ENCODE data around the gene DUSP6.
"Not testable (repeated sequence)": the region's sequence is repeated elsewhere in the genome, so short reads cannot be mapped to it uniquely, and the experiment has no call there.

DUSP6 gene

DNA sequence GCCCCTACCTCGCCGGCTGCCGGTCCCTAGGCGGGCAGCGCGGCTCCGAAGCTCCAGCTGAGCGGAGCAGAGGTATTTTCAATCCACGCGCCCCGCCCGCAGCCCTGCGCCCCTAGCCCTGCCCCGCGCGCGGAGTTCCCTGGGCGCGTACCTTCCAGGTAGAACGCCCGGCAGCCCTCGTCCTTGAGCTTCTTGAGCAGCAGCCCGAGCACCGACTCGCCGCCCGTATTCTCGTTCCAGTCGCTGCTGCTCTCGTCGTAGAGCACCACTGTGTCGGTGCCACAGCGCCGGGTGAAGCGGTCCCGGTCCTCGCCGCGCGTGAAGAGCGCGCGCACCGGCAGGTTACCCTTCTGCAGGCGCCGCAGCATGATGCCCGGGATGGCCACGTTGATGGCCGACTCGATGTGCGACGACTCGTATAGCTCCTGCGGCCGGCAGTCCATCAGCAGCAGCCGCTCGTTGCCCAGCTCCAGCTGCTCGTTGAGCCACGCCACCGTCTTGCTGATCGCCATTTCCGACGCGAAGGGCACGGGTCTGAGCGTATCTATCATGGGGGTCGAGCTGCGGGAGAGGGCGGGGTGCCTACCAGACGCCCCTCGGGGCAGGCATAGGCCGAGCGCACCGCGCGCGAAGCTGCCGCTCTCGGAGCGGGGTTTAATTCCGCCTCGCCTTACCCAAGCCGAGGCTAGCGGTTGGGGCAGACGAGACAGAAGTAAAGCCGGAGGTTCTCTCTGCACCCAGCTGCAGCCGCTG is 636 bp downstream of the DUSP6 start:
- peak; percentile 9 for DNase-seq (ENCODE audit: low read depth)

DNA sequence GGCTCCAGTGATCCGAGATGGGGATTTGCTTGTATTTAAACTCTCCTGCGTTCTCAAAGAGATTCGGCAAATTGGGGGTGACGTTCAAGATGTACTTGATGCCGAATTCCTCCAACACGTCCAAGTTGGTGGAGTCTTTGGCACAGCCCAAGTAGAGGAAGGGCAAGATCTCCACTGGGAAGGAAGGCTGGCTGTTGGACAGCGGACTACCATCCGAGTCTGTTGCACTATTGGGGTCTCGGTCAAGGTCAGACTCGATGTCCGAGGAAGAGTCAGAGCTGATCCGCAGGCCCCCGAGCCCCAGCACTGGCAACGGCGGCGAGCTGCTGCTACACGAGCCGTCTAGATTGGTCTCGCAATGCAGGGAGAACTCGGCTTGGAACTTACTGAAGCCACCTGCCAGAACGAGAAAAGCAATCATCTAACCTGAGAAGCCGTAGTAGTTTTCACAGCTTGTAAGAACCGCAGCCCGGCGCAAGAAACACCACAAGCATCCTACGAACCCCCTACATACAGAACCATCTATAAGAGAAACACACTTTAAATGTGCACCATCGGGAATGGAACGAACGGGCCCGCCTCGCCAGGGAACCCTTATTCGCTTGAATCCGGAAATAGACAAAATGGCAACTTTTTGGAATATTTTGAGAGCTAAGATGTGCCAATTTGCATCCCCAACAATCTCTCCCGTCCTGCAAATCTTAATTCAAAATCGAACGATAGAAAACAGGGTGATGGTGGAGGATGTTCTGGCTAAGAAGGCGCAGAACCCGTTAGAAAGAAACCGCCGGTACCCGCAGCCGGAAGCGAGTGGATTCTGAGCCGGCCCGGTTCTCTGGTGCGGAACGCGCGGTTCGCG is 1.4 kb downstream of the DUSP6 start:
- no peak for DNase-seq (ENCODE audit: low read depth)

DNA sequence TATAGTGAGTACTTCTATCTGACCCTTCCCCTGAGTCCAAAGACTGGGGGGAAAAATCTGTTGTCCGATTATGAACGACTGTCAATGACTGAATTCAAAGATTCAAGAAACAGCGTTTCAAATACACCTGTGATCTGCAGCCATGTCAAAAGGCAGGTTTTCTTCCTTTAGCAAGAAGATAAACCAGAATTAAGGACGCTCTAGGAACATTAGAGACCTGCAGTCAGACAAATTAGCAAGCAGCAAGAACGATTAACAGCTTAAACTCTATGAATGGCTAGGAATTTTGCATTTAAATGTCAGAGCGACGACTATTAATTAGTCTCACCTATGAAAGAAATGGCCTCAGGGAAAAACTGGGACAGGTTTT is 2.1 kb downstream of the DUSP6 start:
- no peak for DNase-seq (ENCODE audit: low read depth)

DNA sequence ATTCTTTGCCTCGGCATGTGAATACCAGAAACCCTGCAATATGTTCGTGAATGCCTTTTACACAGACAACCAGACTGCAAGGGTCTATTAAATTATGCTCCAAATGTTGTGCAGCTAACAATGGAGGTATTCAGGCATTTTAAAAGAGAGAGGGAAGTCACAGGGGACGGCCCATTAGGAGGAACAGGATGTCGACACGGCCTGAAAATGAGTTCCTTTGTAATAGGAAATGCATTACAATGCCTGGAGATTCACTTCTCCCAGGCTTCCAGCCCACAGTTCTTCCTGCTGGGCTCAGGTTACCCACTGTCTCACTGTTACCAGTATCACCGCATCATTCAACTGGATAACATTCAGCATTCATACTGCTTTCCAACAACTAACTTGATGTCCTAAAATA is 2.5 kb downstream of the DUSP6 start:
- DNase-seq (ENCODE audit: low read depth), result no peak

DNA sequence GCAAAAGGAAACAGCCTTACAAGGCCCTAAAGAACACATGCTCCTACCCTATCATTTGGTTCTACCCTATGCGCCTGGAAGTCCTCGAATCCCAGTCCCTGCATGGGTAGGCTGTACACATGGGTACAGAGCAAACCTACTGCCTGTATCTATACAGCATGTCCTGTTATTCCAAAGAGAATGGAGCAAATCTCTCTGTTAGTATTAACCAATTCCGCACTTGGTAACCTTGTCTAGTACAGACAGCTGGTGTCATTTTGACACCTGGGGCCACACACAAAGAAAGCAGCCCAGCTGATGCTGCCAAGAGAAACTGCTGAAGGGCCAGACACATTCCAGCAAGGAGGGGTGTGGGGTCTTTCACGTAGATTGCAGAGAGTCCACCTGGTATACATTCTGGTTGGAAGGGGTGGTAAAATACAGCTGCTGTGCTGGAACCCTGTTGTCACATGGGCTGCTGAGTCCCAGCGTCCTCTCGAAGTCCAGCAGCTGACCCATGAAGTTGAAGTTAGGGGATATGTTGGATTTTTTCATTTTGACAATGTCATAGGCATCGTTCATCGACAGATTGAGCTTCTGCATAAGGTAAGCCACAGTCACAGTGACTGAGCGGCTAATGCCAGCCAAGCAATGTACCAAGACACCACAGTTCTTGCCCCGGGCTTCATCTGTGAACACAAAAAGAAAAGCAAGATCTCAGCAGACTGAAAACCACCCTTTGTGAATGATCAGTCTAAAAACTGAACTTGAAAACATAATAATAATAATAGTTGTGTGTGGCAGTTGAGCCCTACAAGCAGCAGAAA is 3.2 kb downstream of the DUSP6 start:
- DNase-seq (ENCODE audit: low read depth), result no peak

DNA sequence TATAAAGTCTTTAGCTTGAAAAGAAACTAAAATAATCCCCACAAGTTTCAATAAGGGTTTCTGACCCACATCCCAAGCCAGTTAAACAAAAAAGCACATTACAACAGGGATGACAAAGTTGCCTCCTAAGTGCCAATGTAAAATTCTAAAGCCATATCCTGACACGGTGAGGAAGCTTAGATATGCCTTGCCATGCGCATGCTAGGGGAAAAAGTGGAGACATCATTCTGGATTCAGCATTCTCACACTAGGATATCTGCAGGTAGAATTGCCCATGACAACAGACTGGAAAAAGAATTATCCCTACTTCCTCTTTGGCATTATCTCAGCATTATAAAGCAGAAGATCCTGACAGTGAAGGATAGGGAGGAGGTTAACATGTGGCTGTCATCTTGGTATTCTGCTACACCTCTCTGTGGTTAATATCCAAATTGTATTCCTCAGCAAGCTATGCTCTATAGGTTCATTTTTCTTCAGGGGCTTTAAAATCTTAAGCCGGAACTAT is 4.9 kb downstream of the DUSP6 start:
- no peak for DNase-seq (ENCODE audit: low read depth)

DNA sequence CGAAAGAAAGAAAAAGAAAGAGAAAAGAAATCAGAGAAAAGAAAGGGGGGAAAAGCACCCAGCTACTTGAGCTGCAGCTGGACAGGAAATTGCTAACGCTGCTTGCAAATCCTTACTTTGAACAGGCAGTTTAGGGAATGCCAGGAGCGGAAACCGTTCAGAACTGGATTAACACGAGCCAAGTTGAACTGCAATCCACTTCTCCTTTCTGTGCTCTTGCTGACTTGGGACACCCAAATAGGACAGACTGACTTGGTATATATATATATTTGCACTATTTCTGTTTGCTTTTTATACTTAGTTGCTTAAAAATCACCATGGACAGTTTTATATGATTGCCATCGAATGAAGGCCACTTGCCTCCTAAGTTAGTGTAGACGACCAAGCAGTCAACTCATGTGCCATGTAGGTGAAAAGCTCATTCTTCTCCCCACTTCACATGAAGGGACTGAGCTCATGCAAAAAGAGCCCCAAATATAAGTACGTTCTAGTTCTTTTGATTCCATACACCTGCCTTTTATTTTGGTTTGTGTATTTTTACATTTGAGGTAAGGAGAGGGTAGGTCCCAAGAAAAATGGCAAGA is 5.5 kb downstream of the DUSP6 start:
- DNase-seq (ENCODE audit: low read depth), result no peak

DNA sequence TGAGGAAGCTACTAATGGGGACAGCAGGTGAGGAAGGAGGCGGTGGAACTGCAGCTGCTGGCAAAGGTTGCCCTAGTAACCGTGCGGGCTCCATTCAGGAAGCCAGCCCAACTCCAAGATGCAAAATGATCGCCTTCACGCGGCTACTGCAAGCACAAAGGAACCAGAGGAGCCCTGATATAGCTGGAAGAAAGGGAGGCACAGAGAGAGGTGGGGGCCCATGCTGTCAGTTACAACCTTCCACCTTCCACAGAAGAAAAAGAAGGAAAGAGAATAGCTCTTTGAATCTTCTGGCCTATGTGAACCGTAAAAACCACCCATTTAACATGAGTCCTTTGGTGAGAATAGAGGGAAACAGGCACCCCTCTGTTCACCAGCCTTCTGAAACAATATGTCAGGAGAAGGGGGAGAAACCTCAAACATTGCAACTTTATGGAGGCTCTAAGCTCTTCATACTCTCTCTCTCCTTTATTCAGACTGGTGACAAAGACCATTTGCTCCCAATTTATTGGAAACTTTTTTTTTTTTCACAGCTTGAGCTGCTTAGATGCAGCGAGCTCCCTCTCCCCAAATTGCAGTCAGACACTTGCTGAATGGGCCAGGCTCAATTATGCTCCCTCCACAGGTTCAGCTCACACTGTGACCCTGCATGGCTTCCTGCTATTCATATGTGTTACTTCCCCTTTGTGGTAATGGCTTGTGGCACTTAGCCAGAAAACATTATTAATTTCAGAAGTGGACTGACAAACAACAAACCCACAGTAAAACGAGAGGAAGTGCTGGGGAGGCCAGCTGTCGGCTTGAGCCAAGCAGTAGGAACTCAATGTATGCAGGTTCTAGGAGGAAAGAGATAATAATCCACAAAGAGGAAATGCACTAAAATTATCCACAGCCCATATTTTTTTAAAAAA is 6.2 kb downstream of the DUSP6 start:
- DNase-seq (ENCODE audit: low read depth), result peak; percentile 17

DNA sequence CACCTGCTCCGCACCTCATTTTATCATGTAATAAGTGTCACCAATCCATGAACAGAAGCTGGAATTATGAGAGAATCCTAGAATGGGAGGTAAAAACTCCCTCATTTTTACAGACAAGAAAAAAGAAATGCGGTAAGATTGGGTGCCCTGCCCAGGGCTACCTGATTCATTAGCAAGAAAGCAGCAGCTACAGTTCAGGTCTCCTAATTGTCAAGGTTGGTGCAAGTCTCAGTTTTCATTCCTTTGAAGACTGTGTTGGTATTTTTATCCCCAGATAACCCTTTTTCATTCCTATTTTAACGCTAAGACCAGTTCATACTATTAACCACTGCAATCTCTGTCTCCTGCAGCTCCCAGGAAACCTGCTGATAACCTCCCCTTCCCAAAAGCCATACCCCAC is 6.9 kb downstream of the DUSP6 start:
- no peak for DNase-seq (ENCODE audit: low read depth)

DNA sequence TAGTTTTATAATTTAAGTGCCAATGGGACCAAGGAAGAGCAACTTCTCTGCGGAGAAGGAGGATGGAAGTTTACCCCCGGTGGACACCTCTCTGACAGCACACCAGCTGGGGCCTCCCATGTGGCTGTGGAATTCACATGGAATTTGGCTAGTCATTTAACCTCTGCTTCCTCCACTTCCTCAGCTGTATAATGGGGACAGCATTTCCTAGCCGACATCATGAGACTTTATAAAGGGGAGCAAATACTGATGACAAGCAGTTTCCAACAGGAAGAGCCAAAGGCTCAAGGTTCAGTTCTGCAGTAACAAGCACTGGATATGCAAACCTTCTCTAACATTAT is 7.5 kb downstream of the DUSP6 start:
- DNase-seq (ENCODE audit: low read depth), result no peak

DNA sequence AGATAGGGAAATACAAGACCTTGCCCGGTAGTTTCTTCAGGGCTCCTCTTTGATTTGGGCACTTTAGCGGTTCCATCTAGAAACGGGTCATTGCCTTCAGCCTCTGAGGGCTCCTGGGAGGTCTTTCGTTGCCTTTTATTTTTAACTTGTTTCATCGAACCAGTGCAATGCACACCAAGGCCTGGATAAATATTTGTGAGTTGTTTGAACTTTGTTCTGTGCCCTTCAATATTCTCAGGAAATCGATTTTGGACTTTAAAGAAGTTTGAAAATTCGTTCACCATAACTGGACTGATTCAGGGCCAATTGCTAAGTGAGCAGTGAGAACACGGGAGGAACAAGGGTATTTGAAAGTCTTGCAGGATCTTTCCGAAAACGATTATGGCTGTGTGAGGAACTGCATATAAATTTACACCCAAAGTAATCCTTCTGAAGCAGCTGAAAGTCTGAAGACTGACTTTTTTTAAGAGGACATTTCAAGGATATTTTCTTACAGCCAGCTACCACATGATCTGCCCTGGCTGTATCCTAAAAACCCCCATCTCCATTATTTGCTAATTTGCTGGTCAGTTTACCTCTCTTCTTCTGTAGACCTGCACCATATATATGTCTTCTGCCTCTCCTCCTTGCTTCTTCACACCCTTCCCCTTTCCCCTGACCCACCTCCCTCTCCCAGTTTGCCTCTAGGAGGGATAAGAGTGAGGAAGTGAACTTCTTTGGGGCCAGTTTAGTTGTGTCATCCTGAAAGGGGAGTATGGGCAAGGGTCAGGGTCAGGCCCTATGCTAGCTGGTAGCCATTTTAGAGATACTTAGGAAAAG is 8.0 kb downstream of the DUSP6 start:
- DNase-seq (ENCODE audit: low read depth), result no peak

DNA sequence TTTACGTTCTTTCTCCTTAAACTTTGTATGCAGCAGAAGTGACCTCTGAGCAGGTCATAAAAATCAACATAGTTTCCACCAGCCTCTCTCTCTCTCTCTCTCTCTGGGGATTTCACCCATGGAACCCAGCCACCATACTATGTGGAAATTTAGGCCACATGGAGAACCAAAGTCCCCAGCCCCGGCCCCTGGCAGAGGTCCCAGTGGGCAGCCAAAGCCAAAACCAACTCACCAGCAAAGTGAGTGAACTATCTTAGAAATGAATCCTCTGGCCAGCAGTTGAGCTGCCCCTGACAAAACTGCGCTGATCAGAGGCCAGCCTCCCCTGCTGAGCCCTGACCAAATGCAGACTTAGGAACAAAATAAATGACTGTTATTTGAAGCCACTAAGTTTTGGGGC is 9.2 kb downstream of the DUSP6 start:
- no peak for DNase-seq (ENCODE audit: low read depth)

DNA sequence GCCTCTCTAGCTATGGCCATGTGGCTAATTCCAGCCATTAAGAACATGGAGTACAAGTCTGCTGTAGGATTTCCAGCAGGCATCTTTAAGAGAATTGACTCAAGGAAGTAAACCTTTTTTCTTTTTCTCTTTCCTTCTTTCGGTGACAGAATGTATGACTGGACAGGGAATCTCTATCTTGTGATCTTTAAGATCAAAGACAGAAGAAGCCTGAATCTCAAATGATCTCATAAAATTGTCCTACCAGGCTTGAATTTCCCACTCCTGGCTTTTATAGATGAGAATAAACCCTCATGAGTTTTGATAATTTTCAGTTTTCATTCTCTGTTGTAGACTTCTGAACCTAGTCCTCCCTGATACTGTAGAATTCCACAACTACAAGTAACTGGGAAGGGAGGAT is 11.4 kb downstream of the DUSP6 start:
- no peak for DNase-seq (ENCODE audit: low read depth)

DNA sequence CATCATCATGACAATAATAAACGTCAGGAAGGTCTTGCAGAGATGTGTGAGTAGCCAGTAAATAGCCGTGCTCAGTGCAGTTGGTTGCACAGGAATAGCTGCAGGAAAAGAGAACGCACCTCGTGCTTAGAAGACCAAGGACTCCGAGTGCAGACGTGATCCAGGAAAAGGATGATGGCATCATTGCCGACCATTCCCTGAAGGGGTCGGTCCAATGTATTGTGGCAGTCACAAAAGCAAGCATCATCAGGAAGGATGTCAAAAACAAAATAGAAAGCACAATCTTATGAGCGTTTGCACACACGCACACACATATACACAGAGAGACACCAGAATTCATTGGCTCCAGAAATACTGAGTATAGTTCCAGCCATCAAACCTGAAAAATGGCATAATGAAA is 12.8 kb downstream of the DUSP6 start:
- no peak for DNase-seq (ENCODE audit: low read depth)

DNA sequence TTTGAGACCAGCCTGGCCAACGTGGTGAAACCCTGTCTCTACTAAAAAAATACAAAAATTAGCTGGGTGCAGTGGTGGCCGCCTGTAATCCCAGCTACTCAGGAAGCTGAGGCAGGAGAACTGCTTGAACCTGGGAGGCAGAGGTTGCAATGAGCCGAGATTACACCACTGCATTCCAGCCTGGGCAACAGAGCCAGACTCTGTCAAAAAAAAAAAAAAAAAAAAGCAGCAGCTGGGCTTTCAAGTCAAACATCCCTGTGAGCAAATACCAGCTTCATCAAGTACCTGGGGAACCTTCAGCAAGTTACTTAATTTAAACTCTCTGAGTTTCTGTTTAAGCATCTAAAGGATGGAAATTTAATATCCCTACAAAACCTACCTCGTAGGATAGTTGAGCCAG is 15.2 kb downstream of the DUSP6 start:
- not testable (repeated sequence) for DNase-seq (ENCODE audit: low read depth)

DNA sequence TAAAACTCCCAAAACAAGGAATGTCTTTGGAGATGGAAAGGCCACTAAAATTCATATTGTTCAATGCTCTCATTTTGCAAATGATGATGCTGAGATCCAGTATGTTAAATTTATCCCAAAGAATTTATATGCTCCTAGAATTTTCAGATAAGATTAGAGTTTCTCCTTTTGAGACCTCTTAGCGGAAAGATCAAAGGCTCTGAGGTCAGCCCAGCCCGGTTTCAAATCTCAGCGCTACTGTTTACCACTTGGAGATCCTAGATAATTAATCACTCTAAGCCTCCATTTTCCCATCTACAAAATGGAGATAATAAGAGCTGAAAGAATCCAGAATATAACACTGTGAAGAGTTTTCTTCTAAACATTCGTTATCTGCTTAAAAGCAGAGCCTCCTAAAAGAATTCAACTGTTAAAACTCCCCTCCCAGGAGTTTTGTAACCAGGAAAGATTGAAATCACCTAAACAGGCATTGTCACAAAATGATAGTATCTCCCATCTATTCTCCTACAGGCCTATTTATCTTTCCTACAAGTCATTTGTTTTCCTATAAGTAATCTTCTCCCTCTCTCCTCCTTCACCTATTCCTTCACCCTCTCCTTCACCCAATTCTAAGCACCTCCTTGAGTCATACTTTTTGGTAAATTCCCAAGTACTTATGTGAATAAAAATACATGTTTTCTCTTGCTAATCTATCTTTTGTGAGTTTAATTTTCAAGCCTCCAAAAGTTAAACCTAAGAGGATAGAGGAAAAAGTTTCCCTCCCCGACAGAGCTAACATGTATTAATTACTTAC is 16.7 kb downstream of the DUSP6 start:
- no peak for DNase-seq (ENCODE audit: low read depth)

DNA sequence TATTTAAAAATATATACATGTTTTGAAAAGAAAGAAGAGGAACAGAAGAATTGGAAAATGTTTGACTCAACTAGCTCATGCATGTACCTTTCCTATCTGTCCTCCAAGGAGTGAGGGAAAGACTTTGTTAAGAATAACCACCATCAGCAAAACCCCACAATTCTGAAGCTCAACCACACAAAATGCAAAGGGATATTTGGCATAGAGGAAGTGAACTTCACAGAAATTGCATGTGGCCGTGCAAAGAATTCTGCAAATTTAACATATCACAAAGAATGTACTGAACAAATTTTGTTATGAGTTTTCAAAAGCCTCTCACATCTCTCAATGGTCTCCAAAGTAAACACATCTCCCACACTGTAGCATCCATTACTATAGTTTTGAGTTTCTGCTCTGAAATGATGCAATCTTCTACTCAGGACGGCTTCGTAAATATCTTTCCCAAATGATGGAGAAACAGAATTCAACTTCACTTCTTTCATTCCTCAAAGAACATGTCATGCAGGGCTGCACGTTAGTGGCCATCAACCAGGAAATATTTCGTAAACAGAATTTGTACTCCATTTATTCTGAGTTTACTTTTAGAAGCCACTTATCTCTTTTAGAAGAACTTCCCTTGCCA is 17.6 kb downstream of the DUSP6 start:
- no peak for DNase-seq (ENCODE audit: low read depth)

DNA sequence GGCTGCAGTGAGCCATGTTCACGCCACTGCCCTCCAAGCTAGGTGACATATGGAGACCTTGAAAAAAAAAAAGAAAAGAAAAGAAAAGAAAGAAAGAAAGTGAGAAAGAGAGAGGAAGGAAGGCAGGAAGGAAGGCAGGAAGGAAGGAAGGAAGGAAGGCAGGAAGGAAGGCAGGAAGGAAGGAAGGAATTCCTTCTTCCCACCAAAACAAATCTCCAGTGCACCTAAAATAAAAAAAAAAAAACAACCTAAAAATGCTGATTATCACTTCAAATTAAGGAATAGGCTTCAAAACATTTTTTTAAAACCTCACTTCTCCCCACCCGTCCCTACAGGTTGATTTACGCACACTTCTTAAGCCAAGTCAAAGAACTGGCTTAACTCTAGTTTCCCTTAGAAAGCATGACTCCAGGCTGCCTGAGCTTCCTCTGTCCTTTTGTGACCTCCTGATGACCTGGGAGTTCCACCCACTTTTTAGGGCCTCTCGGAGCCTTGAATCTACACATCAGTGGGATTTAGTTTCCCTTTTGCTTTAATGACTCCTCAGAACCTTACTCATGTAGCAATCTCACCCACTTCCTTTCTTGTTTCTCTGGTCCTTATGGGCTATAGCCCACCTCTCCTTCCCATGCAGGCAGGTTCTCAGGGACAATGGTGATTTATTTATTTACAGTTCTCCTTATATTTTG is 18.6 kb downstream of the DUSP6 start:
- DNase-seq (ENCODE audit: low read depth), result no peak

Data from activated gamma-delta T cell treated with anti-CD3 and anti-CD28 coated beads, Interleukin-2, amount 50 U/mL, for 16 hours (primary cell).